Fibroblast of skin of left biceps (primary cell): ENCODE measurements around the gene LGR6.

Experiments used
- DNase-seq, 2 experiments: peaks; one replicate each; pipeline ENCODE4 v3.0.0-alpha.2; 2013; ENCODE audit warnings: low read depth in 2 of 2

LGR6 gene

DNA sequence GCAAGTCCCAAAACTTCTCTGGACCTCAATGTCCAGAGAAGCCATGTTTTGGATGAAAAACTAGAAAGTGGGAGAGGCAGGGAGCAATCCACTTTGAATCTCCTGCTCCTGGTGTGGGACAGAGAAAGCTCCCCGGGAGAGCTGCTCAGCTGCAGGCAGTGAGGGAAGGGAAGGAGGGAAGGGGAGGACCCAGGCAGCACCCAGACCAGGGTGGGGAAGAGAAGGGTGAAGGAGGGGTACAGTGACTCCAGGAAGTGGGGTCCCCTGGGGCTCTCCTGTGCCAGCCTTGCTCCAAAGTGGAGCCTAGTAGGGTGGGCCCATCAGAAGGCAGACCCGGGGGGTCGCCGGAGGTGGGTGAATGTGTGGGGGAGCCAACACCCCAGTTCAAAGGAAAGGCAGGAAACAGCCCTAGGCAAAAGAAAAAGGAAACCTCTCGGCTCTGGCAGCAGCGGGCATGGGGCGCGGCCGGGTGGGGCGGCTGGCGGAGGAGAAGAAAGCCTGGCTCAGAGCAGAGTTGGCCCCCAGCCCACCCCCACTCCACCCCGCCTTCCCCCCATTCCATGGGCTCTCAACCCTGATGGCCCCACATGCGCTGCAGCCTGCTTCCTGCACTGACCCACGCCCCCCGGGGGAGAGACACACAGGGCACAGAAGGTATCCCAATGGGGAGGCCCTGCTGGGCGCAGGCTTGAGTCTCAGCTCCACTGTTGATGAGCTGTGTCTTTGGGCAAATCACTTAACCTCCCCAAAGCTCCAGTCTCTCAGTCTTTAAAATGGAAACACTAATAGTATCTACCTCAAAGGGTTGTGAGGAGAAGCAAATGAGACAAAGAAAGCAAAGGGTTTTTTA is 5.7 kb downstream of the LGR6 start:
- DNase-seq = no peak

DNA sequence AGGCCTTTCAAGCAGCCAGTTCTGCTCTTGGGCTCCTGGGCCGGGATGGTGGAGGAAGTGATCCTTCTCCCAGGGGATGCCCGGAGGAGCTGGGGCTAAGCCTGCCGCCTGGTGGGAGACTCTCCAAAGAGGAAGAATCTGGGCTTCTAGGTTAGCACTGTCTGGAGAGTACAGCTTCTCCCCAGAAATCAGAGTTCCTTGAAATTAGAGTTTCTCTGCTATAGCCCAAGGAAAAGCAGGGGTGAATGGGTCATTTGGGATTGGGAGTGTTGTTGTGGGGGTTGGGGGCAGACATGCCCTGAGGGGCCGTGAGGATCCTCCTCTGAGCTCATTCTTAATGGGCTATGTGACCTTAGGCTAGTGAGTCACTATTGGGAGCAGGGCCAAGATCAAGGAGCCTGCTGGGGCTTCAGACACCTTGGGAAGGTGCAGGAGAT is 6.5 kb downstream of the LGR6 start:
- no peak for DNase-seq

DNA sequence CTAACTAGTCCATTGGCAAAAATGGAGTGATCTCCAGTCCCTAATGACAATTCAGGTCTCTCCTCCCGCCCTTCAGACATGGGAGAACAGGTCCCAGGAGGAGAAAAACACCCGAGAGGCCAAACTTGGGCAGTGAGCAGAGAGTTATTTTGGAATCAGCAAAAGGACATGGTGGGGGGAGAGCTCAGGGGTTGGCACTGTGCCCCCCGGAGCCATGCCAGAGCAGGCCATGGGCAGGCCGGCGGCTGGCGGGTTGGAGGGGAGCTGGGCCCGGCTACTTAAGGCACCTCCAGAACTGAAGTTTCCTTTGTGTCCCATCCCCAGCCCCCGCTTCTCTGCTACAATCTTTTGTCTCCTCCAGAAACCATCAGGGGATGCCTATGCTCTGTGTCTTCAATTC is 7.1 kb downstream of the LGR6 start:
- no peak for DNase-seq

DNA sequence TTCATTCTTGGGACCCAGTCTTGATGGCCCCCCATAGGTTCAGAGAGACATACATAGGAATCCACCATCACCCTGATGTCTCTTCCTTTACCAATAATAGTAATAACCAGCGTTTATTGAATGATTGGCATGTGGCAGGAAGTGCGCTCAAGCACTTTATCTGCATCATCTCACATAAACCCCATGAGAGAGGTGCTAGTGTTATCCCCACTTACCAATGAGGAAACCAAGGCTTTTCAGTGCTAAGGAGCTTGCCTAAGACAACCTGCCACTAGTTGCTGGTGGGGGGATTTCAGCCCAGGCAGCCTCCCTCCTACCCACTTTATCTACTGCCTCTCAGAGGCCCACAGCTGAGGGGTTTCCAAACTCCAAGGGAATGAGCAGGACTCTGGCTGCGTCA is 7.7 kb downstream of the LGR6 start:
- no peak for DNase-seq

DNA sequence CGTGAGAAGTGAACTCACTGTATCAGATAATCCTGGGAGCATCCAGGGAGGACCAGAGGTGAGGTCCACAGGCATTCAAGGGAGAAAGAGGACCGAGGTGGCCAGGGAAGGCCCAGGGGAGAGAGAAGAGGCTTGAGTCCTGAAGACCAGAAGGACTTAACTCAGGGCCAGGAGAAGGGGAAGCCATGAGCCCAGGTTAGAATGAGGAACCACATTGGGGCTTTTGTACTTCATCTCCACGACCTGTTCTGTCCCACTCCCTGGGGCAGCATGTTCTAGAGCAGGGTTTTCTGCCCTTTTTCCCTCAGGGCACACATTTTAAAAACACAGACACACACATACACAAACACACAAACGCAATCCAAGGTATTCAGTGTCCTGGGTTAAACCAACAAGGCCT is 8.4 kb downstream of the LGR6 start:
- DNase-seq = no peak

DNA sequence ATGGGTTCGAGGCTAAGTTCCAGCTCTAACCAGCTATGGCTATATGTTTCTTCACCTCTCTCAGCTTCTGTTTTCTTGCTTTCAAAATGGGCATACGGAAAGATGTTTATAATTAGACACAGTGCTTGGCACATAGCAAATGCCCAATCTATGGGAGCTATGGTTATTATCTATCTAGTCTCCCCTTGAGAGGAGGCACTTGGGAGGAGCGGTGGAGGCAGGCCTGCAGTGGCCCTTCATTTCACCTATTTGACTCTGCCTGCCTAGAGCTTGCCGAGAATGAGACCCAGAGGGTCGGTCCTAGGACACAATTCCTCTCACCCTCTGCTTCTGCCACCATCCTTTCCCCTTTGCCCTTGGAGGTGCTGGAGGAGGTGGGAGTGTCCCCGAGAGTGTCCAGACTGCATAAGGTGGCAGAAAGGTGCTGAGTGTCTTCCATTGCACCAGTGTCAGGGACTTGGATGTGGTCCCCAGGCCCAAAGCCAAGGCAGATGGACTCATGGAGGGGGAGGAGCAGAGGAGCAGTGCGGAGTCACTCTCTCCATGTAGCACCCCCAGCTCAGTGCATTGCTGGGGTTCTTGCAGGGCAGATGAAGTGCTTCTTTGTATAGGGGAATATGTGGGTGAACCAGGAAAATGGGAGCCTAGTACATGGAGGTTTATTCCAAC is 9.0 kb downstream of the LGR6 start:
- DNase-seq = no peak

DNA sequence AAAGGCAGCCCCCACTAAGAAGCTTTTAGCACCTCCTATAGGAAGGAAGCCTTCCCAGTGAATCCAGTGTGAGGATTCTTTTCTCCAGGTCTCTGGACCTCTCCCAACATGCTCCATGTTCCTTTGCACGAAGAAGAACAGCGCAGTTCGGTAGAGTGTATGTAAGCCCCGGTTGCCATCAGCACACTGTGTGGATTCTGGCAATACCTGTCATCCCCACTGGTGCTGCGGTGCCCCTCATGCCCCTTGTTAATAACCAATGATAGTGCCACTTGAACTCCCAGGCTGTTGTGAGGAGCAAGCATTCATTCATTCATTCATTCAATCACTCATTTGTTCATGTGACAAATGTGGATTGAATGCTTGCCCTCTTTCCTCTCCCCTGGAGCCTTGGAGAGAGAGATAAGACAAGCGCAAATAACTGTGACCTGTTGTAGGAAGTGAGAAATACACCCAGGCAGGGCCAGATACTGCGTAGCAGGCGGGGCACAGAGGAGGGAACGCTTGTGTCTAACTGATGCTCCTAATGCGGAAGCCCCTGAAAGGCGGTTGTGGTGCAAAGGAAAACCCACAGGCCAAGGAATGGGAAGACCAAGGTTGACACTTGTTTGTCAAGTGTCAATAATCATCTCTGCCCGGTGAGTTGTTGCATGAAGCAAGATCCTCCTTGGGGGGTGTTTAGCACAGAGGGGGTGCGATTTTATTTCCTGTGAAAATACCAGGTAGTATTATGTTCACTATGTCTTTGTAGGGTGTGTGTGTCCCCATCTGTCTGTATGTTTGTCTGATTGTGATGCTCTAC is 9.8 kb downstream of the LGR6 start:
- DNase-seq = no peak

DNA sequence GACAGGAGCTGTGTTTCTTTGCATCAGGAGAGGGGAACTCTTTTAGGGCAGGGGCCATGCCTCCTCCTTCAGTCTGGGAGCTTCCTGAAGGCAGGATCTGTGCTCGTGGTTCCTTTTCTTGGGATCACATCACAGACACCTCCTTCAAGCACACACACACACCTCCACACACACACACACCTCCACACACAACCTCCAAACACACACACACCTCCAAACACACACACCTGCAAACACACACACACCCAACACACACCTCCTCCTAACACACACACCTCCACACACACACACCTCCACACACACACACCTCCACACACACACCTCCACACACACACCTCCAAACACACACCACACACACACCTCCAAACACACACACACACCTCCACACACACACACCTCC is 10.5 kb downstream of the LGR6 start:
- DNase-seq = no peak

DNA sequence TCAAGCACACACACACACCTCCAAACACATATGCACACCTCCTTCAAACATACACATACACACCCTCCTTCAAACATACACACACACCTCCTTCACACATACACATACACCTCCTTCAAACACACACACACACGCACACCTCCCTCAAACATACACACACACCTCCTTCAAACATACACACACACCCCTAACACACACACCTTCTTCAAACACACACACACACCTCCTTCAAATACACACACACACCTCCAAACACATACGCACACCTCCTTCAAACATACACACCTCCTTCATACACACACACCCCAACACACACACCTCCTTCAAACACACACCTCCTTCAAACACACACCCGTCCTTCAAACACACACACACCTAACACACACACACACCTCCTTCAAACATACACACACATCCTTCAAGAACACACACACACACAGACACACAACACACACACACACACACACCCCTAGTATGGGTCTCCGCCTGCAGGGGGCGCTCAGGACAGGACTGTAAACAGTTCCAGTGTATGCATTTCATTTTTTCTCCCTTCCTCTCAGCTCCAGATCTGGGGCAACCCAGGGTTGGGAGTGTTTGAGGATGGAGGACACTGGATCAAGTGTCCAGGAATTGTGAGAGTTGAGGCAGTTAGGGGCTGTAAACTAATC is 12.1 kb downstream of the LGR6 start:
- DNase-seq = no peak

DNA sequence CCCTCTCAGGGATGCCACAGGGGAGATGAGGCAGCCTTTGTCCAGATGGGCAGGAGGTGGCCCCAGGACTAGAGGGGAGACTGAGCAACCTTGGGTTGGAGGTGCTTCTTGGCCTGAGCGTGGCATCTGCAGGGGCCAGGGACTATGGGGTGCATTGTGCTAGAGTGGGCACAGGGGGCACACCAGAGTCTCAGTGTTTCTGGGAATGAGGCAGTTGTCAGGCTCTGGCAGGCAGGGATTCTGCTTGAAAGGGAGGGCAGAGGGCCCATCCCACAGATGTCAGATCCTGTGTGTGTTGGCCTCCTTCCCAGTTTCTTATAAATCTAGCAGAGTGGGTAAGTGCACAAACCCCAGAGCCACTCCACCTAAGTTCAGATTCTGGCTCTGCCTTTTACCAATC is 13.7 kb downstream of the LGR6 start:
- peak in 1 of 2 experiments; percentile 5 for DNase-seq

DNA sequence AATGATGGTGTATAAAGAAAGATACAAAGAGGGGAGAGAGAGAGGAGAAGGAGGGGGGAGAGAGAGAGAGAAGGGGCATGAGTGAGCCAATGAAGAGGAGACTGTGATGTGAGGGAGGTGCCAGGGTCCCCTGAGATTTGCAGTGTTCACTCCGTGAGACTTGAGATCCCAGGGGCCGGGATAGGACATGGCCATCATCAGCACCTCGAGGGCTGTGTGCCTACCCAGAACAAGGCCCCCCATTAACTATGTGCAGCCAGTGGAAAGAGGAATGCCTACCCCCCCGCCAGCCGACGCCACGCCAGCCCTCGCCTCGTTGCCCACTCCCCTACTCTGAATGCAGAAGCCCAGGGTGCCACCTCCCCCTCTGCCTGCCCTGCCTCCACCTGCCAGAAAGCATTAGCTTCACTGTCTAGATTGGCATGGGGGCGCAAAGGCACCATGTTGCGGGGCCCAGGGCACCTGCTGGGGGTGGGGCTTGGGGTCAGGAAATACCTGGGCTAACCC is 14.8 kb downstream of the LGR6 start:
- DNase-seq = no peak

DNA sequence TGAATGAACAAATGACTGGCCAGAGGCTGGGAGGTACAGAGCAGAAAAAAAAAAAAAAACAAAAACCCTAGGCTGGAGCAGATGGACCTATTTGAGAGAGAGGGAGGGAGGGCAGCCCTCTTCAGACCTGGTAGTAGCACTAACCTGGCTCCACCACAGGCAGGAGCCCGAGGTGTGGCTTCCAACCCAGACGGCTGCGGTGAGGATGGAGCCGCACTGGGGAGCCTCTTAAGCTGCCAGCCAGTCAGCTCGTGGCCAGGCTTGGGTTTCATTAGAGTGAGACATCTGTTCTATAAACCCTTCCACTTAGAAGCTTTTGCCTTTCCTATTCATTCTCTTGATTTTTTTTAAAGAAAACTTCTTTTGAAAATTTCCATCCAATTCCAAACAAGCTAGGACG is 16.8 kb downstream of the LGR6 start:
- no peak for DNase-seq

DNA sequence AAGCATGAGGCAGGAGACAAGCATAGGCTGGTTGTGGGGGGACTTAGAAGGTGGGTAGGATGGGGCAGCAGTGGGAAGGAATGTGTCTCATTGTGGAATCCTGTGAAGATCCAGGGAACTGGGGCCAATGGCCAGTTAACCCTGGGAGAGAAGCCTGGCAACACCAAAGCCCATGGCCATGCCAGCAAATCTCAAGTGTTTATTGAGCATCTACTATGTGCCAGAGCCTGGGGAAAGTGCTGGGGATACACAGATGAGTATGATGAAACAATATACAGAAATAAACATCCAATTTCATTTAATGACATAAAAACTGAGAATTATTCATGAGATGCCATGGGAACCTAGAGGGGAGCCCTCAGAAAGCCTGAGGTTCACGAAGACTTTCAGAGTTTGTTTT is 17.4 kb downstream of the LGR6 start:
- DNase-seq = no peak

DNA sequence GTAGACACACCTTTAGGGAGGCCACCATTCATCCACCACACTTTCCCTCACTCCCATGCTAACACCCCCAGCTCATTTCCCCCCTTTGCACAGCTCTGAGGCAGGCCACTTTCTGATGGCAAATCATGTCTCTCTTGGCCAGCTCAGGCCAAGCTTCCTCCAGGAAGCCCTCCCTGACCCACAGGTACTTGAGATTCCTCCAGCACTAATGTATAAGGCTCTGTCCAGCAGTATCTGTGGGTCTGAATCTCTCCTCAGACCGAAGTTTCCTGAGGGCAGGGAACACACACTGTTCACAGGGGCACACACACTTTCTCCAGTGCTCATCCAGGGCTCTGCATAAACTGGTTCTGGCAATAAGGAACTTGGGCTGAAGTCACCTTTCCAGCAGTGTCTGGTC is 19.2 kb downstream of the LGR6 start:
- no peak for DNase-seq

DNA sequence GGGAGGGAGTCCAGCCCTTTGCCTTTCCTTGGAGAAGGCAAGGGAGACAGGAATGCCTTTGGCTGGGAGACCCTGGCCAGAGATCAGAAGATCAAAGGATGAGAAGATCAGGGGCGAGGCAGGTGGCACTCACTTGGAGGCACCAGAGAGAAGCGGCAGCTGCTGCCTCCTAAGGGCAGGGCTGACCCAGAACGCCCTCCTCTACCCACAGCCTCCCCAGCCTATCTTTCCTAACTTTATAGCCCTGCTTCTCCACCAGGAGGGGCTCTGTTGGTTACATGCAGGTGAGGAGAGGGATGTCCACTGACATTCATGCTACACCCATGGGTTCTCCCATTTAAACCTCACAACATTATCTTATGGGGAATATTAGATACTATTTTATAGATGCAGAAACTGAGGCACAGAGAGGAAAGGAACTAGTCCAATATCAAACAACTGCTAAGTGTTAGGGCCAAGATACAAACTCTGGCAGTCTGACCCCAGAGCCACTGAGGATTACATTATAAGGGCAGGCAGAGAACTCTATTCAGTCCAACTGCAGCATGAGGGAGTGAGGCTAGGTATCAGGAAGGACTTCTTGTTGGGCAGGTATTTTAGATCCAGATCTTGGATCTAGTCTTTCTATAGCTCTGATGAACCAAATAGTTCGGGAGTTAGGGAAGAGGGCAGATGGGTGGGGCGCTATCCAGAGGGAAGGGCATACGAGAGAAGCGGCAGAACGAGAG is 19.9 kb downstream of the LGR6 start:
- DNase-seq = no peak

DNA sequence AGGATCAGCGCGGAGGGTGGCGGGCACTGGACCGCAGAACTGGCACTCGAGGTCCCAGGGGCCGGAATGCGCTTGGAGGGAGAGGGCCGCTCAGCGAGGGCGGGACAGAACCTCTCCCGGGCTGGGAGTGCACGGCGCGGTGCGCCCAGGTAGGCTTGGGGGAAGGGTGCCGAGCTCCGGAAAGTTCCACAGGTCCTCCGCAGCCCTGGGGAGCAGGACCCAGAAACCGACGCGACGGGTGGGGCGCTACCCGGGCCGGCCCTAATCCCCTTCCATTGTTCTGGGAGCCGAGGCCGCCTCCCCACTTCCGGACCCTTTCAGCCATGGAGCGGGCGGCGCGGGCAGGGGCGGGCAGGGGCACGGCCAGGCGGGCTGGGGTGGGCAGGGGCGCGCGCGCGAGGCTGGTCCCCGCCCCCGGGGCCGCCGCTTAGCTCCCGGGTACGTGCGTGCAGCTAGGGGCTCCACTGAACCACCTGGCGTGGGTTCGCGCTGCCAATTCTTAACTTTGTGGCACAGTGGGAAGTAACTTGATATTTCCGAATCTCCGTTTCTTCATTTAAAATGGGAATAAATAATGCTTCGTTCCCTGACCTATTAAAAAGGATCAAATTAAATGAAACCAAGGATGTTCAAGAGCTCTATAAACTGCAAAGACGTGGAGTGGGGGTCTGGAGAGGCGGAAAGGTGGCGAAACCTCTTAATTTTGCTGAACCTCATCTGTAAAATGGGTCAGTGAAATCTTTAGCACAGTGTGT is 20.7 kb downstream of the LGR6 start:
- DNase-seq = no peak

DNA sequence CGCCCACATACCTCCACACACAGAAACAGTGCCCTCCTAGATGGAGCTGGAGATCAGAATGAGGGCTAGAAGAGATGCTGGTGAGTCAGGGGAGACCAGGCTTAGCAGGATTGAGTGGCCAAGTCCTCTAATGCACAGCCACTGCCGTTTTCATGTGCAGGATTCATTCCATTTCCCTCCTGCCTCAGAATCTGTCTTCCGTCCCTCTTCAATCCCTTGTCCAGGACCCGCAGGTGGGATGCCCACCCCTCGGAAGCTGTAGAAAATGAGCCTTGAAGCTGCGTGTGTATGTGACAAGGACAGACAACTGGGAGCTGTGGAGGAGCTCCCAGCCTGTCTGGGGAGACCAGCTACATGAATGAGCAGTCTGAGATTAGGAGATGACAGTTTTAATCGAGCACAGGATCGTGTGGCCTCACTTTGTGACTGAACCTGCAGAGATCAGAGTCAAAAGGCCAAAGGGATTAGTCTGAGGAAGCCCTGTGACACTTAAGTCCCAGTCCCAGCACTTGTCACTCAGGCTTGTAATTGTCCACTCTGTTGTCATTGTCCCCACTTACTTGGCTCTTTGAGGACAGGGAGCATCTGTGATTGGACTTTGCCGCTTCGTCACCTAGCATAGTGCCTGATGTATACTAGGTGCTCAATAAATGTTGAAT is 22.0 kb downstream of the LGR6 start:
- DNase-seq = no peak

DNA sequence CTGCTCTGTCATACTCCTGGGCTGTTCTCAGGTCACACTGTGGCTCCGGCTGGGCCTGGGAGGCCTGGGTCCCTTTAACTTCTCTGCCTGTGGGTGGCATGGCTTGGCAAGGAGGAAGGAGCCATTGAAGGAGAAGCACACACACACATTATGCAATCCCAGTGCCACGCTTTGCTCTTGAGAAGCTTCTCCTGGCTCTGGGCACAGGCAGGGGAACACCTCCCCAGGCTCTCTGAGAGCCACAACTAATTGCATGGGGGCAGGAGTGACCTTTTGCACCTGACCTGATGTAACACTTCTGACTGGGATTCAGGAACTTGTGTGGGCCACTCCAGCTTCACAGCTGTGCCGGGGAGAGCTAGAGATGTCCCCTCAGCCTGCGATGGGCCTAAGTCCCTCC is 23.1 kb downstream of the LGR6 start:
- DNase-seq = no peak

DNA sequence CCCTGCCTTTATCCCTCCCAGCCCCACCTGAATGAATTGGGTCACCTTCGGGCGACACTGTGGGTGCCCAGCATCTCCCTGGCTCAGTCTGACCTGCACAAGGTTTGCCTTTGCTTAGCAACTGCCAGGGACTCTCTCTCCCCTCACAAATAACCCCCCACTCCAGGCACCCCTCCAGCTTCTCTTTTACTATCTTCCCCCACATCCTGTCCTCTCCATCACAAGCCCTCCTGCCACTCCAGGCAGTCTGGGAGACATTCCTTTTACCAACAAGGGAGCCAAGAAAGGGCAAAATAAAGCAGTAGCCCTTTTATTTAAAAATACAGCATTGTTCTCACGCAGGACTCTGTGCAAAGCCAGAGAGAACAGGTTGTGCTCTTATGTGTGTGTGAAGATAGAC is 23.9 kb downstream of the LGR6 start:
- DNase-seq = no peak

DNA sequence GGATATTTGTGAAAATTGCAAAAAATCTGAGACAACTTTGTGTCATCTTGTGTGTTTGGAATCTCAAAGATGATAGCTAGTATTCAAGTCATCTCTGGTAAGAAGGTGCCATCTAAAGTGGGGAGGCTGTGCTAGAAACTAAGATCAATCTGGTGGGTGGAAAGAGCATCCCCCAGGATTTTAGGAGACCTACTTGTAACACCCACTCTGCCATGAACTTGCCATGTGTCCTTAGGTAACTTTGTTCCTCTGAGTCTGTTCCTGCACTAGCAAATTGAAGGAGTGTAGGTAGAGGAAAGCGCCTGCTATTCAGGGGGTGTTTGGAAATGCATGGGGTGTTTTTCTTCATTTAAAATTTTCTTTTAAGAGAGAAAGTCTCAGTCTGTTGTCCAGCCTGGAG is 24.4 kb downstream of the LGR6 start:
- no peak for DNase-seq
